ENCODE results near the gene SMAD9.

DNA sequence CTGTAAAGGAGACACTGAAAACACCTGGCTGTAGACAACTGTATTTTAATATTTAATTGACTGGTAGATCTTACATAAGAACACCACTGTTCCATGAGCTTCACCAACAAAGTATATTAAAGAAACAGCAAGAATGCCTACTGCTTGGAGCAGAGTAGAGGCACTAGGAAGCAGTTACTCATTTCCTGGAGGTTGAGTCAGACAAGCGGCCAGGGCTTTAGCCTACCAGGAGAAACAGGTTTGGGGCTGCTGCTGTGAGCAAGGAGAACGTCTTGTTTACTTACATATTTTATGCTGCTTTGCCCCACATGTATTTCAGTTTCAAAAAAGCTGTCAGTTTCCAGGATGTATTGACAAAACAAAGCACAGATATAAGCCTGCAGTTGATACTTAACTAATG lies 45.7 kb upstream of the SMAD9 start:
- TF ChIP-seq, protein P1, sequence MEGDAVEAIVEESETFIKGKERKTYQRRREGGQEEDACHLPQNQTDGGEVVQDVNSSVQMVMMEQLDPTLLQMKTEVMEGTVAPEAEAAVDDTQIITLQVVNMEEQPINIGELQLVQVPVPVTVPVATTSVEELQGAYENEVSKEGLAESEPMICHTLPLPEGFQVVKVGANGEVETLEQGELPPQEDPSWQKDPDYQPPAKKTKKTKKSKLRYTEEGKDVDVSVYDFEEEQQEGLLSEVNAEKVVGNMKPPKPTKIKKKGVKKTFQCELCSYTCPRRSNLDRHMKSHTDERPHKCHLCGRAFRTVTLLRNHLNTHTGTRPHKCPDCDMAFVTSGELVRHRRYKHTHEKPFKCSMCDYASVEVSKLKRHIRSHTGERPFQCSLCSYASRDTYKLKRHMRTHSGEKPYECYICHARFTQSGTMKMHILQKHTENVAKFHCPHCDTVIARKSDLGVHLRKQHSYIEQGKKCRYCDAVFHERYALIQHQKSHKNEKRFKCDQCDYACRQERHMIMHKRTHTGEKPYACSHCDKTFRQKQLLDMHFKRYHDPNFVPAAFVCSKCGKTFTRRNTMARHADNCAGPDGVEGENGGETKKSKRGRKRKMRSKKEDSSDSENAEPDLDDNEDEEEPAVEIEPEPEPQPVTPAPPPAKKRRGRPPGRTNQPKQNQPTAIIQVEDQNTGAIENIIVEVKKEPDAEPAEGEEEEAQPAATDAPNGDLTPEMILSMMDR (conservative IDR thresholded peaks at IDR 0.05) = no peak
- TF ChIP-seq ZFX (IDR thresholded peaks at IDR 0.05) = no peak

Data from C4-2B (cell line).